NK-92 (cell line): ENCODE data around the gene C5AR2.
"Not testable (repeated sequence)": the region's sequence is repeated elsewhere in the genome, so short reads cannot be mapped to it uniquely, and the experiment has no call there.

Experiments used
- DNase-seq: peaks from one replicate; lab custom pipeline; 2025; ENCODE audit not compliant: unreplicated experiment; lab: John Stamatoyannopoulos, UW

The C5AR2 gene

GRCh38 chr19:47358936-47359335 is 27.0 kb downstream of the C5AR2 start:
- DNase-seq: no peak

- no peak for DNase-seq
These were observed 30.3 kb downstream of the C5AR2 start for GRCh38 chr19:47362321-47362720.

GRCh38 chr19:47363758-47364531 is 32.0 kb downstream of the C5AR2 start:
- no peak for DNase-seq

GRCh38 chr19:47365455-47365854 is 33.5 kb downstream of the C5AR2 start:
- DNase-seq: not testable (repeated sequence)

- DNase-seq: no peak
These were observed 38.2 kb downstream of the C5AR2 start for GRCh38 chr19:47370045-47370611.

- DNase-seq: no peak
These were observed 39.3 kb downstream of the C5AR2 start for GRCh38 chr19:47371261-47371660.

GRCh38 chr19:47372603-47373002 is 40.6 kb downstream of the C5AR2 start:
- DNase-seq: no peak

GRCh38 chr19:47373246-47374240 is 41.6 kb downstream of the C5AR2 start:
- DNase-seq: no peak

- DNase-seq: no peak
These were observed 43.1 kb downstream of the C5AR2 start for GRCh38 chr19:47374876-47375693.

- DNase-seq: no peak
These were observed 44.0 kb downstream of the C5AR2 start for GRCh38 chr19:47375694-47376588.

GRCh38 chr19:47376589-47377144 is 44.7 kb downstream of the C5AR2 start:
- no peak for DNase-seq

GRCh38 chr19:47377208-47377701 is 45.3 kb downstream of the C5AR2 start:
- no peak for DNase-seq

GRCh38 chr19:47377801-47378200 is 45.8 kb downstream of the C5AR2 start:
- no peak for DNase-seq

- no peak for DNase-seq
These were observed 46.3 kb downstream of the C5AR2 start for GRCh38 chr19:47378246-47378645.

GRCh38 chr19:47379381-47379938 is 47.5 kb downstream of the C5AR2 start:
- DNase-seq: no peak

GRCh38 chr19:47380559-47380958 is 48.6 kb downstream of the C5AR2 start:
- DNase-seq: no peak

GRCh38 chr19:47381121-47381520 is 49.1 kb downstream of the C5AR2 start:
- DNase-seq: no peak

- DNase-seq: no peak
These were observed 49.8 kb downstream of the C5AR2 start for GRCh38 chr19:47381653-47382279.
